BLaER1 treated with 17β-estradiol and CSF1 and Interleukin-3, amounts not matched to agents 10 nM and 100 nM (cell line): Measurements from ENCODE around the gene ADGRF4.

ENCODE experiments used
- H3K27ac ChIP-seq, 11 experiments: shearing (Covaris generic); formaldehyde crosslinking; 2 replicates each; pipeline ENCODE4 v1.8.1; 2022
- H3K27me3 ChIP-seq, 11 experiments: shearing (Covaris generic); formaldehyde crosslinking; 2 replicates each; pipeline ENCODE4 v1.8.1; 2022
- H3K36me3 ChIP-seq, 11 experiments: shearing (Covaris generic); formaldehyde crosslinking; 2 replicates each; pipeline ENCODE4 v1.8.1; 2022
- H3K4me1 ChIP-seq, 10 experiments: shearing (Covaris generic); formaldehyde crosslinking; 2 replicates each; pipeline ENCODE4 v1.8.1; 2022
- H3K4me2 ChIP-seq, 11 experiments: shearing (Covaris generic); formaldehyde crosslinking; 2 replicates each; pipeline ENCODE4 v1.8.1; 2022
- H3K4me3 ChIP-seq, 10 experiments: shearing (Covaris generic); formaldehyde crosslinking; 2 replicates each; pipeline ENCODE4 v1.8.1; 2022
- H3K9ac ChIP-seq, 11 experiments: shearing (Covaris generic); formaldehyde crosslinking; 2 replicates each; pipeline ENCODE4 v1.8.1; 2022
- H3K9me3 ChIP-seq, 11 experiments: shearing (Covaris generic); formaldehyde crosslinking; replicated peaks in 1 of 11; 2 replicates each; pipeline ENCODE4 v1.8.1; 2022
- H4K20me1 ChIP-seq, 11 experiments: shearing (Covaris generic); formaldehyde crosslinking; 2 replicates each; pipeline ENCODE4 v1.8.1; 2022
- Cebpa-rat ChIP-seq, 11 experiments: shearing (Covaris generic); IDR thresholded peaks; 2 replicates each; pipeline ENCODE4 v1.8.1; 2022

Gene ADGRF4, protein sequence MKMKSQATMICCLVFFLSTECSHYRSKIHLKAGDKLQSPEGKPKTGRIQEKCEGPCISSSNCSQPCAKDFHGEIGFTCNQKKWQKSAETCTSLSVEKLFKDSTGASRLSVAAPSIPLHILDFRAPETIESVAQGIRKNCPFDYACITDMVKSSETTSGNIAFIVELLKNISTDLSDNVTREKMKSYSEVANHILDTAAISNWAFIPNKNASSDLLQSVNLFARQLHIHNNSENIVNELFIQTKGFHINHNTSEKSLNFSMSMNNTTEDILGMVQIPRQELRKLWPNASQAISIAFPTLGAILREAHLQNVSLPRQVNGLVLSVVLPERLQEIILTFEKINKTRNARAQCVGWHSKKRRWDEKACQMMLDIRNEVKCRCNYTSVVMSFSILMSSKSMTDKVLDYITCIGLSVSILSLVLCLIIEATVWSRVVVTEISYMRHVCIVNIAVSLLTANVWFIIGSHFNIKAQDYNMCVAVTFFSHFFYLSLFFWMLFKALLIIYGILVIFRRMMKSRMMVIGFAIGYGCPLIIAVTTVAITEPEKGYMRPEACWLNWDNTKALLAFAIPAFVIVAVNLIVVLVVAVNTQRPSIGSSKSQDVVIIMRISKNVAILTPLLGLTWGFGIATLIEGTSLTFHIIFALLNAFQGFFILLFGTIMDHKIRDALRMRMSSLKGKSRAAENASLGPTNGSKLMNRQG

GRCh38 chr6:47698342-47698787 is at the start of gene ADGRF4:
Gene ADGRF4, plus strand, starts transcription at chr6:47698580. Its CDS starts 8,666 bp downstream, at chr6:47707246.
- no peak within 1 kb of the TSS for H3K4me3 ChIP-seq
- H3K9me3 ChIP-seq: no peaks in the 10 kb centered on the region
- no peaks in the 10 kb centered on the region for H3K27me3 ChIP-seq
- no peak within 1 kb of the TSS for H3K27ac ChIP-seq
- no peaks in the 10 kb centered on the region for H3K4me1 ChIP-seq
- no peak for TF ChIP-seq Cebpa-rat (IDR thresholded peaks at IDR 0.05)
- no peak within 1 kb of the TSS for H3K9ac ChIP-seq
- H3K4me2 ChIP-seq: no peak within 1 kb of the TSS
- no peaks in the 10 kb centered on the region for H3K36me3 ChIP-seq
- no peaks in the 10 kb centered on the region for H4K20me1 ChIP-seq

DNA sequence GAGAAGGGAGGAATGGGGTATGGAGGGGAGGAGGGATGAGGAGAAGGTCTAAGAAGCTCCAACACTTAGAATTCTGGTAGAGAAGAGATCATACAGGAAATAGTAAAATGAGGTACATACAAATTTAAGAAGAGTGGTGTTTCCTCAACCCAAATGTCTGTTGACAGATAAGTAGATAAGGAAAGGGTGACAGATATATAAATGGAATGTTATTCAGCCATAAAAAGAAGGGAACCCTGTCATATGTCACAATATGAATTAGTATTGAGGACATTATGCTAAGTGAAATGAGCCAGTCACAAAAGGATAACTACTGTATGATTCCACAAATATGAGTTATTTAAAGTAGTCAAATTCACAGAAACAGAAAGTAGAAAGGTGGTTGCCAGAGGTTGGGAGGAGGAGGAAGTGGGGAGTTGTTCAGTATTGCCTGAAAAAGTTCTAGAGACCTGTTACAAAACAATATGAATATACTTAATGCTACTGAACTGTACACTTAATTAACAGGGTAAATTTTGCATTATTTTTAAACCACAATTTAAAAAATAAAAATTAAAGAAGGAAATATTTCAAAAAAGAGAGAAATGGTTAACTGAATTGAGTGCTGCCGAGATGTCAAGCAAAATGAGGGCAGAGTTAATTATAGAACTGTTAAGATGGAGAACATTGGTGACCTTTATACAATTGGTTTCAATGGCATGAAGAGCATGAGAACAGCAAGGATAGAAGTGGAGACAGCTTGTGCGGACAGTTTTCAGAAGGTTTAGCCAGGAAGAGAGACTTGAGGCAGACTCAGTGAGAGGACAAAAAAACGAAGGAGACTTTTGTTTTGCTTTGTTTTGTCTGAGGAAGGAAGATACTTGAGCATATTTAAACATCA is 47.6 kb upstream of the ADGRF4 start:
- Histone ChIP-seq H4K20me1 (no peaks in the 10 kb centered on the region), H3K36me3 (no peaks in the 10 kb centered on the region), H3K27me3 (no peaks in the 10 kb centered on the region), H3K4me2 (no peak overlapping the region), H3K4me1 (peaks cover 0 to 4% (median 0%) of the 10 kb centered on the region in 10 experiments; a peak in 2 of 20 replicates), H3K4me3 (no peak overlapping the region), H3K27ac (no peak overlapping the region), H3K9me3 (no peaks in the 10 kb centered on the region), H3K9ac (no peak overlapping the region)
- no peak for TF ChIP-seq Cebpa-rat (IDR thresholded peaks at IDR 0.05)

DNA sequence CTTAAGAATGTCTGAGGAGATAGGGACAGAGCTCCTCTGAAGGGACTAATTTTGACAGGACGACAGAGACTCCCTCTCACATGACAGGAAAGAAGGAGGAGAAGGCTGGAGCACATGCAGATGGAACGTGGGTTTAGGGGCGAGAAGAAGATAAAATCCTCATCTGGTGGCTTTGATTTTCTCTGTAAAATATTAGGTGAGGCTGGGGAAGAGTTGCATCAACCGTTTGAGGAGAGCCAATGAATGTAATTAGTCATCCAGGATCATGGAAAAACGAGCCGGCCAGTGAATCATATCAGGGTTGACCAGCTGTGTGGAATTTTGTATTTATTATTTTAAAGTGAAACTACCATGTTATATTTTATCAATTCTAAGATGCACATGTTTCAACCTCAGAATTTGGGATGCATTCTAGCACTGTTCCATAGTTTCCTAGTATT is 46.9 kb upstream of the ADGRF4 start:
- Histone ChIP-seq H3K4me3 (no peak overlapping the region), H3K4me1 (peaks cover 0 to 7% (median 0%) of the 10 kb centered on the region in 10 experiments; a peak in 4 of 20 replicates), H3K27ac (no peak overlapping the region), H3K9me3 (no peaks in the 10 kb centered on the region), H3K4me2 (no peak overlapping the region), H4K20me1 (no peaks in the 10 kb centered on the region), H3K36me3 (no peaks in the 10 kb centered on the region), H3K27me3 (no peaks in the 10 kb centered on the region), H3K9ac (no peak overlapping the region)
- no peak for TF ChIP-seq Cebpa-rat (IDR thresholded peaks at IDR 0.05)

DNA sequence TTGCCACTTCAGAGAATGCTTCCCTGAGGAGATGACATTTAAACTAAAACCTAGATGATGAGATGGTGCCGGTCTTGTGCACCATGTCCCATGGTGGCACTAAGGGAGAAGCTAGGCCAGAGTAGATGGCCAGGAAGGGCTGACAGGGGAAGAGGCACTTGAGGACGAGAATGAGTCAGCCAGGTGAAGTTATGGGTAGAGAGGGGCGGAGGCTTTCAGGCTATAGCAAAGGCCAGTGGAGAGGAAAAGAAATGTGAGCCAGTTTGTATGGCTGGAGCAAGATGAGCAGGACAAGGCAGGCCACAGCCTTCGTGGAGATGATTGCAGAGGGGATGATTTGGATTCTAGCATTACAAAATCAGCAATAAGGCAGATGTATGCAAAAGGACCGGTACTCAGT is 44.7 kb upstream of the ADGRF4 start:
- Histone ChIP-seq H3K9ac (no peak overlapping the region), H3K4me2 (no peak overlapping the region), H3K4me3 (no peak overlapping the region), H3K36me3 (no peaks in the 10 kb centered on the region), H3K27me3 (no peaks in the 10 kb centered on the region), H4K20me1 (no peaks in the 10 kb centered on the region), H3K4me1 (peaks cover 0 to 9% (median 2%) of the 10 kb centered on the region in 10 experiments; a peak in 6 of 20 replicates), H3K27ac (no peak overlapping the region), H3K9me3 (no peaks in the 10 kb centered on the region)
- TF ChIP-seq Cebpa-rat (IDR thresholded peaks at IDR 0.05): no peak

GRCh38 chr6:47654255-47654654 is 44.1 kb upstream of the ADGRF4 start:
- no peak for TF ChIP-seq Cebpa-rat (IDR thresholded peaks at IDR 0.05)

GRCh38 chr6:47655719-47656595 is 42.4 kb upstream of the ADGRF4 start:
- Histone ChIP-seq H3K9me3 (no peaks in the 10 kb centered on the region), H3K4me3 (no peak overlapping the region), H3K36me3 (no peaks in the 10 kb centered on the region), H3K27me3 (no peaks in the 10 kb centered on the region), H4K20me1 (no peaks in the 10 kb centered on the region), H3K4me2 (no peak overlapping the region; a peak in 1 of 22 replicates), H3K27ac (no peak overlapping the region), H3K9ac (no peak overlapping the region), H3K4me1 (peaks cover 0 to 10% (median 5%) of the 10 kb centered on the region in 10 experiments; a peak in 6 of 20 replicates)
- TF ChIP-seq Cebpa-rat (IDR thresholded peaks at IDR 0.05): no peak

More at GRCh38 chr6:47654255-47654654, 44.1 kb upstream of the ADGRF4 start:
- Histone ChIP-seq H3K27ac (no peak overlapping the region), H3K36me3 (no peaks in the 10 kb centered on the region), H3K27me3 (no peaks in the 10 kb centered on the region), H3K4me2 (no peak overlapping the region), H4K20me1 (no peaks in the 10 kb centered on the region), H3K9ac (no peak overlapping the region), H3K4me3 (no peak overlapping the region), H3K4me1 (peaks cover 0 to 10% (median 5%) of the 10 kb centered on the region in 10 experiments; a peak in 6 of 20 replicates), H3K9me3 (no peaks in the 10 kb centered on the region)

GRCh38 chr6:47661960-47662359 is 36.4 kb upstream of the ADGRF4 start:
- H3K4me3 ChIP-seq: no peak overlapping the region
- H3K9me3 ChIP-seq: no peaks in the 10 kb centered on the region
- no peak overlapping the region for H3K27ac ChIP-seq
- no peak for TF ChIP-seq Cebpa-rat (IDR thresholded peaks at IDR 0.05)
- no peak overlapping the region for H3K4me2 ChIP-seq
- no peaks in the 10 kb centered on the region for H4K20me1 ChIP-seq
- H3K9ac ChIP-seq: no peak overlapping the region
- H3K36me3 ChIP-seq: no peaks in the 10 kb centered on the region
- H3K4me1 ChIP-seq: peaks cover 0 to 10% (median 2%) of the 10 kb centered on the region in 10 experiments; a peak in 4 of 20 replicates
- no peaks in the 10 kb centered on the region for H3K27me3 ChIP-seq
